ENCODE results near the gene C1orf159. TPM values are rescaled to one million over a fixed set of nuclear protein-coding genes. Genes with fewer than 3 reads are reported as not detected.
A peak's percentile ranks its signal among the peaks of the same experiment; 100 is the strongest.

The C1orf159 gene
- total and polyA plus RNA-seq, 12 donors, result 0.55 to 54.3 (median 11.3) TPM

- Histone ChIP-seq H3K36me3 (replicated peaks in 1 of 2) (no peaks in the 10 kb centered on the region), H3K27me3 (no peaks in the 10 kb centered on the region), H3K27ac (no peak overlapping the region), H3K4me3 (no peak overlapping the region), H3K9me3 (replicated peaks in 1 of 3) (no peaks in the 10 kb centered on the region), H3K4me1 (replicated peaks in 1 of 2) (peaks cover 8 to 12% of the 10 kb centered on the region in 2 donors)
- TF ChIP-seq CTCF (IDR thresholded peaks at IDR 0.05), result no peak
- TF ChIP-seq POLR2A (IDR thresholded peaks at IDR 0.05), result no peak
- DNase-seq, result peak in 4 of 7 donors; percentile 9 to 14 (median 12)
- intact Hi-C loops (cut with DNase I), result no loop called here
- 93 to 95% (median 93%) methylated on average over 23 to 43 of the region's 43 CpGs for WGBS, 4 donors
Observed at GRCh38 chr1:1083416-1084371, 32.2 kb downstream of the C1orf159 start.

- H3K9me3 ChIP-seq (replicated peaks in 1 of 3), result no peaks in the 10 kb centered on the region
- H3K4me3 ChIP-seq, result no peak overlapping the region
- H3K4me1 ChIP-seq (replicated peaks in 1 of 2), result peaks cover 8 to 12% of the 10 kb centered on the region in 2 donors
- H3K27me3 ChIP-seq, result no peaks in the 10 kb centered on the region
- peak in 1 of 7 donors; percentile 12 for DNase-seq
- no peak overlapping the region for H3K27ac ChIP-seq
- no peaks in the 10 kb centered on the region for H3K36me3 ChIP-seq (replicated peaks in 1 of 2)
- intact Hi-C loops (cut with DNase I), result no loop called here
- WGBS, 4 donors, result 93 to 96% (median 95%) methylated on average over 21 to 40 of the region's 40 CpGs
- TF ChIP-seq POLR2A (IDR thresholded peaks at IDR 0.05) (no peak), CTCF (IDR thresholded peaks at IDR 0.05) (no peak)
Observed at GRCh38 chr1:1082776-1083415, 33.0 kb downstream of the C1orf159 start.

- 93 to 96% (median 95%) methylated on average over 9 to 27 of the region's 27 CpGs for WGBS, 4 donors
- Histone ChIP-seq H3K27ac (no peak overlapping the region), H3K4me1 (replicated peaks in 1 of 2) (peaks cover 8 to 12% of the 10 kb centered on the region in 2 donors), H3K4me3 (no peak overlapping the region), H3K27me3 (no peaks in the 10 kb centered on the region), H3K36me3 (replicated peaks in 1 of 2) (no peaks in the 10 kb centered on the region), H3K9me3 (replicated peaks in 1 of 3) (no peaks in the 10 kb centered on the region)
- DNase-seq, result peak in 2 of 7 donors; percentile 9 to 14
- intact Hi-C loops (cut with DNase I), result no loop called here
- TF ChIP-seq CTCF (IDR thresholded peaks at IDR 0.05), result no peak
- TF ChIP-seq POLR2A (IDR thresholded peaks at IDR 0.05), result no peak
Observed at GRCh38 chr1:1082239-1082775, 33.6 kb downstream of the C1orf159 start.
